ENCODE measurements around the gene GPD2. TPM values are rescaled to one million over a fixed set of nuclear protein-coding genes. Genes with fewer than 3 reads are reported as not detected.

The GPD2 gene
- total RNA-seq, 1 donor from 2014 or later, result 19.1 TPM

DNA sequence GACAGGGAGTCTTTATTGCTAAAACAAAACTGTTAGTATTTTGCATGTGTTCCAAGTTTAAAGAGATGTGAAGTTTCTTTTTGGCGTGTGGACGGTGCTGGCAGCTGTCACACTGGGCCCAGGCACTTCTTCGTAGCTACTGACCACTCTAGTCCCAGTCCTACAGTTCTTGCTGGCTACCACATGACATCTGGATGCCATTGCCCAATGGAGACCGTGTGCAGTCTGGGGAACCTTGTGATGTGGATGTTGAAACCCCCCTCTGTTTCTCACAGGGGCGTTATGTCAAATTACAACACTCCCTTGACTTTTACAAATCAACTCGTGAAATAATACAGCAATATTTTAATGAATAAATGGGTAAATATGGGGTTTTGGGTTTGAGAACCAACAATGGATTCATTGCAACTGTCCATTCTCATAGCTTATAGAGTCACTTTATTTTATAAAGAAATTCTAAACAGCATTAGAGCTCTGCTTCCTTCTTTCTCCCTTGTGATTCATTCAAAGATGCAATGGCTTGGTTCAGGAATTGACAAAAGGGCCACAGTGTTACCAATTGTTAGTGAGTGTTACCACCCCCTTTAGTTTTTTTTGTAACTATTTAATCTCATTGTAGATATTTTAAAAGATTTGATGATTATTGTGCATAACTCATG lies 1.2 kb downstream of the GPD2 start:
- no peaks in the 10 kb centered on the region for H3K36me3 ChIP-seq (ENCODE audit: control insufficient read depth, insufficient read depth, low read length)
- TF ChIP-seq CTCF (IDR thresholded peaks at IDR 0.05; ENCODE audit: insufficient read depth, low read length, poor library complexity, severe bottlenecking), result no peak
- H3K27me3 ChIP-seq (ENCODE audit: control insufficient read depth, insufficient read depth, low read length), result no peaks in the 10 kb centered on the region
- H3K4me3 ChIP-seq (ENCODE audit: low read depth, low read length), result no peak overlapping the region
- DNase-seq (ENCODE audit: low read depth), result no peak

DNA sequence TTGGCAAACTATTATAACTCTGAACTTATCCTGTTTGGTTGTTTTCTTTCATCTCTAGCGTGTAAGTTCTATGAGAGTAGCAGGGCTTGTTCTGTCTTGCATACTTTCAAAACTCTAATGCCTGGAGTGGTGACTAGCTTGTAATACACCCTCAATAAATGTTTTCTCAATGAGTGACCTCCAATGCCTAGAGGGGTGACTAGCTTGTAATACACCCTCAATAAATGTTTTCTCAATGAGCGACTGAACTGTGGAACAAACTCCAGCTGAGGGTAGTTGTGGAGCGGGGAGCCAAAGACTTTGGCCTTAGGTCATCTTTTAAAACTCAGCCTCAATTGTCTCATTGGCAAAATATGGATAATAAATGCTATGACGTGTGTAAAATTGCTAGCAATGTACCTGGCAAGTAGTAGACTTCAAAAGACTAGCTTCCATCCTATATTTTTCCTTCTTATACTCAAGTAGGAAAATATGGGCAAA lies 1.8 kb downstream of the GPD2 start:
- no peak for DNase-seq (ENCODE audit: low read depth)

DNA sequence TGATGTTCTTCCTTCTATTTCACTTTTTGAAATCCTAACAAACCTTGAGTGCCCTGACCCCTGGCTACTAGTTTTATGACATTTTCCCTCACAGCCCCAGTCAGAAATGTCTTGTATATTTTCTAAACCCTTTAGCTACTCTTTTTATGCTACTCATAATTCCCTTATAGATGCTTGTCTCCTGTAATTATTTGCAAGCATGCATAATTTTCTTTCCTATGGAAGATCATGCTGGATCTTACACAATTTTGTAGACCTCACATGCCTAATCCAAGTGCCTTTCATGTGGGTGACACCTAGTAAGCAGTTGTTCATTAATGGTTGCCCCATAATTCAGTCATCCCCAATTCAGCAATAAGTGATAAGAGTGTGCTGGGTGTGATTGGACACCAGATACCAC lies 6.9 kb downstream of the GPD2 start:
- no peaks in the 10 kb centered on the region for H3K27me3 ChIP-seq (ENCODE audit: control insufficient read depth, insufficient read depth, low read length)
- no peak for TF ChIP-seq CTCF (IDR thresholded peaks at IDR 0.05; ENCODE audit: insufficient read depth, low read length, poor library complexity, severe bottlenecking)
- no peak overlapping the region for H3K4me3 ChIP-seq (ENCODE audit: low read depth, low read length)
- no peak for DNase-seq (ENCODE audit: low read depth)
- no peaks in the 10 kb centered on the region for H3K36me3 ChIP-seq (ENCODE audit: control insufficient read depth, insufficient read depth, low read length)

More for the DNA sequence above, 1.8 kb downstream of the GPD2 start:
- no peak overlapping the region for H3K4me3 ChIP-seq (ENCODE audit: low read depth, low read length)
- TF ChIP-seq CTCF (IDR thresholded peaks at IDR 0.05; ENCODE audit: insufficient read depth, low read length, poor library complexity, severe bottlenecking), result no peak
- no peaks in the 10 kb centered on the region for H3K27me3 ChIP-seq (ENCODE audit: control insufficient read depth, insufficient read depth, low read length)
- H3K36me3 ChIP-seq (ENCODE audit: control insufficient read depth, insufficient read depth, low read length), result no peaks in the 10 kb centered on the region

- Histone ChIP-seq H3K27me3 (ENCODE audit: control insufficient read depth, insufficient read depth, low read length) (no peaks in the 10 kb centered on the region), H3K36me3 (ENCODE audit: control insufficient read depth, insufficient read depth, low read length) (no peaks in the 10 kb centered on the region), H3K4me3 (ENCODE audit: low read depth, low read length) (no peak overlapping the region)
- no peak for TF ChIP-seq CTCF (IDR thresholded peaks at IDR 0.05; ENCODE audit: insufficient read depth, low read length, poor library complexity, severe bottlenecking)
- no peak for DNase-seq (ENCODE audit: low read depth)
Measured at GRCh38 chr2:156445296-156446220, 9.4 kb downstream of the GPD2 start.

- no peak for DNase-seq (ENCODE audit: low read depth)
- Histone ChIP-seq H3K27me3 (ENCODE audit: control insufficient read depth, insufficient read depth, low read length) (no peaks in the 10 kb centered on the region), H3K4me3 (ENCODE audit: low read depth, low read length) (no peak overlapping the region), H3K36me3 (ENCODE audit: control insufficient read depth, insufficient read depth, low read length) (no peaks in the 10 kb centered on the region)
- TF ChIP-seq CTCF (IDR thresholded peaks at IDR 0.05; ENCODE audit: insufficient read depth, low read length, poor library complexity, severe bottlenecking), result no peak
Measured at GRCh38 chr2:156447761-156448160, 11.6 kb downstream of the GPD2 start.

Measured in kidney epithelial cell (primary cell).